A549 treated with dexamethasone at 1 μM for 4 hours (cell line): ENCODE data around the gene NAT8L. TPM values are rescaled to one million over a fixed set of nuclear protein-coding genes. Genes with fewer than 3 reads are reported as not detected.

Source experiments
- total RNA-seq: library from RNA; stranded (reverse); fragments of 200-300 nt; extraction: Qiagen RNA extraction; gene quantifications from 5 replicates; pipeline ENCODE4 v1.2.3, GENCODE V29; 2022

The NAT8L gene, protein sequence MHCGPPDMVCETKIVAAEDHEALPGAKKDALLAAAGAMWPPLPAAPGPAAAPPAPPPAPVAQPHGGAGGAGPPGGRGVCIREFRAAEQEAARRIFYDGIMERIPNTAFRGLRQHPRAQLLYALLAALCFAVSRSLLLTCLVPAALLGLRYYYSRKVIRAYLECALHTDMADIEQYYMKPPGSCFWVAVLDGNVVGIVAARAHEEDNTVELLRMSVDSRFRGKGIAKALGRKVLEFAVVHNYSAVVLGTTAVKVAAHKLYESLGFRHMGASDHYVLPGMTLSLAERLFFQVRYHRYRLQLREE
- total RNA-seq, result 8.3 to 14.4 TPM (median 13.0 TPM) in 5 replicates

GRCh38 chr4:2059046-2059725 lies at the start of gene NAT8L:
Gene NAT8L, plus strand, starts transcription at chr4:2059327. Its CDS starts 185 bp downstream, at chr4:2059512.

Other genes with a start within 250 kb of the NAT8L start
- 20.1 to 33.2 TPM (median 32.2 TPM) in 5 replicates for gene LETM1, start 203.2 kb upstream of the NAT8L start, total RNA-seq
- gene NSD2, start 187.9 kb upstream of the NAT8L start, total RNA-seq, result 35.1 to 50.6 TPM (median 46.8 TPM) in 5 replicates
- gene NELFA, start 50.4 kb upstream of the NAT8L start, total RNA-seq, result 16.3 to 25.2 TPM (median 23.9 TPM) in 5 replicates
- gene HAUS3, start 182.8 kb downstream of the NAT8L start, total RNA-seq, result 6.1 to 8.3 TPM (median 7.9 TPM) in 5 replicates
- gene POLN, start 182.8 kb downstream of the NAT8L start, total RNA-seq, result 0.55 to 0.77 TPM (median 0.67 TPM) in 5 replicates
- 14.6 to 22.6 TPM (median 20.5 TPM) in 5 replicates for gene MXD4, start 202.8 kb downstream of the NAT8L start, total RNA-seq